MG63 (cell line): ENCODE data around the gene SHISAL2B. TPM values are rescaled to one million over a fixed set of nuclear protein-coding genes. Genes with fewer than 3 reads are reported as not detected.
"Not testable (repeated sequence)": the region's sequence is repeated elsewhere in the genome, so short reads cannot be mapped to it uniquely, and the experiment has no call there.

ENCODE experiments used
- DNase-seq: peaks from one replicate; pipeline ENCODE4 v3.0.0-alpha.2; 2020
- H3K27me3 ChIP-seq: fragments of 250-450 bp; sonication (Bioruptor Pico); 2 replicates; pipeline ENCODE4 v1.5.1; 2020; ENCODE audit warnings: mild to moderate bottlenecking, moderate library complexity
- H3K36me3 ChIP-seq: fragments of 250-450 bp; sonication (Bioruptor Pico); 2 replicates; pipeline ENCODE4 v1.5.1; 2020; ENCODE audit warnings: mild to moderate bottlenecking, moderate library complexity
- H3K4me3 ChIP-seq: fragments of 250-450 bp; sonication (Bioruptor Pico); 2 replicates; pipeline ENCODE4 v1.5.1; 2020; ENCODE audit warnings: mild to moderate bottlenecking, moderate library complexity
- H3K9me3 ChIP-seq: fragments of 250-450 bp; sonication (Bioruptor Pico); 2 replicates; pipeline ENCODE4 v1.5.1; 2020; ENCODE audit warnings: mild to moderate bottlenecking, moderate library complexity
- total RNA-seq: library from RNA; depleted of rRNA; stranded (reverse); fragments of >200 nt; shearing (Covaris generic); gene quantifications from 2 replicates; pipeline ENCODE4 v1.2.3, GENCODE V29; 2014; ENCODE audit warnings: low replicate concordance

Gene SHISAL2B
- total RNA-seq, 1 experiment from 2014 or later: not detected

GRCh38 chr5:64688391-64688790 lies 1.9 kb upstream of the SHISAL2B start:
- Histone ChIP-seq H3K4me3 (no peak overlapping the region), H3K27me3 (peaks cover 34% of the 10 kb centered on the region), H3K36me3 (no peaks in the 10 kb centered on the region), H3K9me3 (no peaks in the 10 kb centered on the region)
- DNase-seq: no peak

- Histone ChIP-seq H3K36me3 (no peaks in the 10 kb centered on the region), H3K9me3 (no peaks in the 10 kb centered on the region), H3K27me3 (peaks cover 34% of the 10 kb centered on the region), H3K4me3 (no peak overlapping the region)
- no peak for DNase-seq
Observed at GRCh38 chr5:64688965-64689364, 1.3 kb upstream of the SHISAL2B start.

GRCh38 chr5:64690104-64690416 lies 243 bp upstream of the SHISAL2B start:
- Histone ChIP-seq H3K9me3 (no peaks in the 10 kb centered on the region), H3K4me3 (peak overlapping the region; percentile 44), H3K36me3 (no peaks in the 10 kb centered on the region), H3K27me3 (peaks cover 34% of the 10 kb centered on the region)
- DNase-seq: no peak

- Histone ChIP-seq H3K36me3 (no peaks in the 10 kb centered on the region), H3K27me3 (peaks cover 34% of the 10 kb centered on the region), H3K9me3 (no peaks in the 10 kb centered on the region), H3K4me3 (no peak overlapping the region; the same call in none of the 2 replicates)
- DNase-seq: no peak
Observed at GRCh38 chr5:64691291-64691690, 988 bp downstream of the SHISAL2B start.

GRCh38 chr5:64693636-64694035 lies 3.3 kb downstream of the SHISAL2B start:
- no peak for DNase-seq
- Histone ChIP-seq H3K4me3 (no peak overlapping the region), H3K9me3 (0 out of 2 replicates have a peak, but pooled peaks cover 2% of the 10 kb centered on the region), H3K27me3 (peaks cover 32% of the 10 kb centered on the region), H3K36me3 (no peaks in the 10 kb centered on the region)

- not testable (repeated sequence) for H3K36me3 ChIP-seq, H3K4me3 ChIP-seq, DNase-seq, H3K27me3 ChIP-seq, H3K9me3 ChIP-seq
Observed at GRCh38 chr5:64696414-64696813, 6.1 kb downstream of the SHISAL2B start.

- DNase-seq: no peak
- Histone ChIP-seq H3K27me3 (no peaks in the 10 kb centered on the region; the same call in 1 of the 2 replicates), H3K4me3 (no peak overlapping the region), H3K36me3 (no peaks in the 10 kb centered on the region), H3K9me3 (0 out of 2 replicates have a peak, but pooled peaks cover 2% of the 10 kb centered on the region)
Observed at GRCh38 chr5:64700765-64701164, 10.5 kb downstream of the SHISAL2B start.

- not testable (repeated sequence) for H3K36me3 ChIP-seq, H3K27me3 ChIP-seq, DNase-seq, H3K4me3 ChIP-seq, H3K9me3 ChIP-seq
Observed at GRCh38 chr5:64706074-64706473, 15.8 kb downstream of the SHISAL2B start.

GRCh38 chr5:64707191-64707590 lies 16.9 kb downstream of the SHISAL2B start:
- Histone ChIP-seq H3K27me3 (no peaks in the 10 kb centered on the region), H3K9me3 (no peaks in the 10 kb centered on the region), H3K4me3 (no peak overlapping the region), H3K36me3 (no peaks in the 10 kb centered on the region)
- DNase-seq: no peak

- not testable (repeated sequence) for H3K9me3 ChIP-seq, H3K27me3 ChIP-seq, DNase-seq, H3K4me3 ChIP-seq, H3K36me3 ChIP-seq
Observed at GRCh38 chr5:64714495-64714894, 24.2 kb downstream of the SHISAL2B start.

- Histone ChIP-seq H3K9me3 (no peaks in the 10 kb centered on the region), H3K4me3 (no peak overlapping the region), H3K27me3 (no peaks in the 10 kb centered on the region), H3K36me3 (peaks cover 5% of the 10 kb centered on the region; the same call in 1 of the 2 replicates)
- DNase-seq: no peak
Observed at GRCh38 chr5:64722588-64722987, 32.3 kb downstream of the SHISAL2B start.

GRCh38 chr5:64727150-64727549 lies 36.8 kb downstream of the SHISAL2B start:
- H3K9me3 ChIP-seq: no peaks in the 10 kb centered on the region
- no peak overlapping the region for H3K4me3 ChIP-seq
- peaks cover 11% of the 10 kb centered on the region for H3K36me3 ChIP-seq
- H3K27me3 ChIP-seq: no peaks in the 10 kb centered on the region
- no peak for DNase-seq

GRCh38 chr5:64742411-64742810 lies 52.1 kb downstream of the SHISAL2B start:
- Histone ChIP-seq H3K36me3 (peaks cover 5% of the 10 kb centered on the region), H3K9me3 (no peaks in the 10 kb centered on the region), H3K4me3 (no peak overlapping the region), H3K27me3 (no peaks in the 10 kb centered on the region)
- no peak for DNase-seq

GRCh38 chr5:64742821-64743220 lies 52.5 kb downstream of the SHISAL2B start:
- Histone ChIP-seq H3K36me3 (peaks cover 5% of the 10 kb centered on the region), H3K27me3 (no peaks in the 10 kb centered on the region), H3K4me3 (no peak overlapping the region), H3K9me3 (no peaks in the 10 kb centered on the region)
- DNase-seq: no peak

- no peak overlapping the region for H3K4me3 ChIP-seq
Observed at GRCh38 chr5:64744914-64745313, 54.6 kb downstream of the SHISAL2B start.

GRCh38 chr5:64746446-64746845 lies 56.1 kb downstream of the SHISAL2B start:
- no peaks in the 10 kb centered on the region for H3K27me3 ChIP-seq
- no peak overlapping the region for H3K4me3 ChIP-seq
- no peak for DNase-seq
- H3K36me3 ChIP-seq: peaks cover 3% of the 10 kb centered on the region
- H3K9me3 ChIP-seq: no peaks in the 10 kb centered on the region

More at GRCh38 chr5:64744914-64745313, 54.6 kb downstream of the SHISAL2B start:
- H3K27me3 ChIP-seq: no peaks in the 10 kb centered on the region
- DNase-seq: no peak
- peaks cover 3% of the 10 kb centered on the region for H3K36me3 ChIP-seq
- no peaks in the 10 kb centered on the region for H3K9me3 ChIP-seq

GRCh38 chr5:64749385-64749784 lies 59.1 kb downstream of the SHISAL2B start:
- no peak for DNase-seq
- no peaks in the 10 kb centered on the region for H3K27me3 ChIP-seq
- peaks cover 6% of the 10 kb centered on the region for H3K36me3 ChIP-seq
- no peaks in the 10 kb centered on the region for H3K9me3 ChIP-seq
- H3K4me3 ChIP-seq: no peak overlapping the region

- Histone ChIP-seq H3K36me3 (peaks cover 10% of the 10 kb centered on the region), H3K27me3 (no peaks in the 10 kb centered on the region), H3K4me3 (no peak overlapping the region), H3K9me3 (no peaks in the 10 kb centered on the region)
- DNase-seq: no peak
Observed at GRCh38 chr5:64754066-64754465, 63.8 kb downstream of the SHISAL2B start.

GRCh38 chr5:64758901-64759300 lies 68.6 kb downstream of the SHISAL2B start:
- peaks cover 11% of the 10 kb centered on the region for H3K36me3 ChIP-seq
- H3K4me3 ChIP-seq: no peak overlapping the region
- no peak for DNase-seq
- H3K27me3 ChIP-seq: no peaks in the 10 kb centered on the region
- H3K9me3 ChIP-seq: no peaks in the 10 kb centered on the region
